ENCODE data around the gene FAM184A.

DNA sequence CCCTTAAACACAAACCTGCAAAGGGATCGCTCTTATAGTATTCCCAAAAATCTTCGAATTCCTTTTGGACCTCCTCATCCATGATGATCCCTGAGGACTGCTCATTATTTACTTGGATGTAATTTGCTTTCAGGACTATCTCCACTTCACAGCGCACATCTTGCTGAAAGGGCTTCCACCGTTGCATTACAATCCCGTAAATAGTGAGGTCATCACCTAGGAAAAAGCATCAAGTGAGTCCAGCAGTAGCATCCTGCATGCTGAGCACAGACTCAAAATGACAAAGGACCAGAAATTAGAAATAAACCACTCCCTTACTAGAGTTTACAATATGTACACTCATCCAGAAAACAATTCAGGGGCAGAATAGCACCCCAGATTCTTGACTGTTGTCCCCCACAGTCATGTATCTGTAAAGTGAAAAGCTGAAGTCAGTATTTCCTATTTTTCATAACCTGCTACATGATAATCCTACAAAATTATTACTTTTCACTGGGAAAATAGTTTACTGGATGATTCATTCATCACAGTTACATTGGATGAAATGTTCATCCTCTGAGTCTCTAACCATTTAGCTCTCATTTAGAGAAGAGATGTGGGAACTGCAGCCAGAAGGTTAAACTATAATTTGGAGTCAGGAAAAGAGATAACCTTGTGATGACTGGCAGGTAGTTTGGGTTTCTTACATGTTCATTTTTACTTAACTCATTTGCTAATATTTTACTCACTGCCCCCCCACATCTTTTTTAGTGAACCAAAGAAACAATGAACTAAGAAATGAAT lies 160.7 kb downstream of the FAM184A start:
- no peak for TF ChIP-seq EZH2 (IDR thresholded peaks at IDR 0.05)
- TF ChIP-seq, protein P1, sequence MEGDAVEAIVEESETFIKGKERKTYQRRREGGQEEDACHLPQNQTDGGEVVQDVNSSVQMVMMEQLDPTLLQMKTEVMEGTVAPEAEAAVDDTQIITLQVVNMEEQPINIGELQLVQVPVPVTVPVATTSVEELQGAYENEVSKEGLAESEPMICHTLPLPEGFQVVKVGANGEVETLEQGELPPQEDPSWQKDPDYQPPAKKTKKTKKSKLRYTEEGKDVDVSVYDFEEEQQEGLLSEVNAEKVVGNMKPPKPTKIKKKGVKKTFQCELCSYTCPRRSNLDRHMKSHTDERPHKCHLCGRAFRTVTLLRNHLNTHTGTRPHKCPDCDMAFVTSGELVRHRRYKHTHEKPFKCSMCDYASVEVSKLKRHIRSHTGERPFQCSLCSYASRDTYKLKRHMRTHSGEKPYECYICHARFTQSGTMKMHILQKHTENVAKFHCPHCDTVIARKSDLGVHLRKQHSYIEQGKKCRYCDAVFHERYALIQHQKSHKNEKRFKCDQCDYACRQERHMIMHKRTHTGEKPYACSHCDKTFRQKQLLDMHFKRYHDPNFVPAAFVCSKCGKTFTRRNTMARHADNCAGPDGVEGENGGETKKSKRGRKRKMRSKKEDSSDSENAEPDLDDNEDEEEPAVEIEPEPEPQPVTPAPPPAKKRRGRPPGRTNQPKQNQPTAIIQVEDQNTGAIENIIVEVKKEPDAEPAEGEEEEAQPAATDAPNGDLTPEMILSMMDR (IDR thresholded peaks at IDR 0.05) = no peak

All from neural progenitor cell (in vitro differentiated cells).